ENCODE data around the gene PAX7. TPM values are rescaled to one million over a fixed set of nuclear protein-coding genes. Genes with fewer than 3 reads are reported as not detected.

The PAX7 gene
- total RNA-seq, 1 experiment from 2014 or later = not detected

- Mint-ChIP-seq H3K27ac (ENCODE audit: low read depth, unreplicated experiment) (no peak overlapping the region), H3K4me3 (ENCODE audit: unreplicated experiment) (no peak overlapping the region), H3K36me3 (ENCODE audit: insufficient read depth, unreplicated experiment) (no peaks in the 10 kb centered on the region), H3K4me1 (ENCODE audit: insufficient read depth, unreplicated experiment) (no peaks in the 10 kb centered on the region), H3K9me3 (ENCODE audit: unreplicated experiment) (no peaks in the 10 kb centered on the region), H3K27me3 (ENCODE audit: insufficient read depth, unreplicated experiment) (peaks cover 36% of the 10 kb centered on the region)
- no TSS peak for BruUV-seq (replicated peaks)
- no peak for DNase-seq (ENCODE audit: unreplicated experiment)
- ChIA-PET POLR2A (no interaction called here), CTCF (interaction anchor here (1.0 kb wide), 1 partner anchor 27 kb away, joined by 4 read pairs; no protein-coding TSS in a partner anchor)
- no peak for TF ChIP-seq CTCF (IDR thresholded peaks at IDR 0.05; ENCODE audit: unreplicated experiment)
- intact Hi-C loops (cut with micrococcal nuclease) = no loop called here
Observed at GRCh38 chr1:18653916-18654315, 23.3 kb downstream of the PAX7 start.

DNA sequence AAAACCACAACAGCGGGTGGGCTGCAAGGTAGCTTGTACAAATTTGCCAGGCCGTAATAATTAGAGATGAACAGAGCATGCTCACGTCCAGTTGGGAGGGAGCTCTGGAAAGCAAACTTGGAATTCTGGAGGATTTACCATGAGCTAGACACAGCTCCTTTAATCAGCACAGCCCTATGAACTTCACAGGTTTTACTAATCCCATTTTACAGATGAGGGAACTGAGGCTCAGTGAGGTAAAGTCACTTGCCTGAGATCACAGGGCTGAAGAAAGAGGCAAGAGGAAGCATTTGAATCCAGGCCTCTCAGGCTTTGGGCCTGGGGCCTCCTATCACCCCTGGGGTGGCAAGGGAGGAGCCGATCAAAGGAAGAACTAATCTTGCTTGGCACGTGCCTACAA lies 24.0 kb downstream of the PAX7 start:
- TF ChIP-seq CTCF (IDR thresholded peaks at IDR 0.05; ENCODE audit: unreplicated experiment) = no peak
- Mint-ChIP-seq H3K4me3 (ENCODE audit: unreplicated experiment) (no peak overlapping the region), H3K36me3 (ENCODE audit: insufficient read depth, unreplicated experiment) (no peaks in the 10 kb centered on the region), H3K9me3 (ENCODE audit: unreplicated experiment) (no peaks in the 10 kb centered on the region), H3K27ac (ENCODE audit: low read depth, unreplicated experiment) (no peak overlapping the region), H3K27me3 (ENCODE audit: insufficient read depth, unreplicated experiment) (peaks cover 36% of the 10 kb centered on the region), H3K4me1 (ENCODE audit: insufficient read depth, unreplicated experiment) (no peaks in the 10 kb centered on the region)
- ChIA-PET CTCF (interaction anchor here (1.0 kb wide), 1 partner anchor 27 kb away, joined by 4 read pairs; no protein-coding TSS in a partner anchor), POLR2A (no interaction called here)
- no peak for DNase-seq (ENCODE audit: unreplicated experiment)
- intact Hi-C loops (cut with micrococcal nuclease) = no loop called here
- BruUV-seq (replicated peaks) = no TSS peak

DNA sequence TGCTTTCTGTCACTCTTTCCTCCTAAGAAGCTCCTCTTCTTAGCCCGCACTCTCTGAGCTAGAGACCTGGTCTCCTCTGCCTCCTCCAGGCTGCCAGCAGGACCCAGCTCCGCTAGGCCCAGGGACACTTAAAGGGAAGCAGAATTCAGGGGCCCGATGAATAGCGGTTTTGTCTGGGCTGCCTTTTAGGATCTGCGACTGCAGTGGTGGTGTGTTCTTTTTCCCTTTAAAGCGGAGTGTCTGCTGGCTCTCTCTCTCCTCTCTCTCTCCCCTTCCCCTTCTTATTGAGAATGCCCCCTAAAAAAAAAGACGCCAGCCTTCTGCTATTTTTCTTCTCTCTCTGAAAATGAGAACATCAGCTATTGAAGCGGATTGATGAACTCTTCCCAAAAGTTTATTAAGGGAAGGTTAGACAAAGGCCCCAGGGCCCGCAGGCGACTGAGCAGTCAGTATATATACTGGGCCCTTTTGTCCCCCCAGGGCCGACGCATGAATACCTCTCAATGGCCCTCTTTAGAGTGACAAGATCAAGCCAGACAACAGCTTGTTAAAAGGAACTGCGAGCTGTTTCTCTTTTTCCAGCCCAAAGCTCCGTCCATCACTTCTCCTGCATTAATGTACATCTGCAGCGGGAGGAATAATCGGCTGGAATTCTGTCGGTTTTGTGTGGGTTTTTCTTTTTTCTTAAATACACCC lies 27.0 kb downstream of the PAX7 start:
- Mint-ChIP-seq H3K9me3 (ENCODE audit: unreplicated experiment) (no peaks in the 10 kb centered on the region), H3K36me3 (ENCODE audit: insufficient read depth, unreplicated experiment) (no peaks in the 10 kb centered on the region), H3K4me1 (ENCODE audit: insufficient read depth, unreplicated experiment) (no peaks in the 10 kb centered on the region), H3K27me3 (ENCODE audit: insufficient read depth, unreplicated experiment) (peaks cover 20% of the 10 kb centered on the region), H3K27ac (ENCODE audit: low read depth, unreplicated experiment) (no peak overlapping the region), H3K4me3 (ENCODE audit: unreplicated experiment) (no peak overlapping the region)
- POLR2A ChIA-PET = interaction anchor here (0.6 to 1.1 kb wide), 3 partner anchors 11 to 416 kb away, joined by 3 to 4 read pairs (median 3); no protein-coding TSS in a partner anchor
- CTCF ChIA-PET = interaction anchor here (0.6 to 1.5 kb wide), 4 partner anchors 8 to 272 kb away, joined by 3 to 6 read pairs (median 3); no protein-coding TSS in a partner anchor
- BruUV-seq (replicated peaks) = no TSS peak
- intact Hi-C loops (cut with micrococcal nuclease) = no loop called here
- DNase-seq (ENCODE audit: unreplicated experiment) = no peak
- TF ChIP-seq CTCF (IDR thresholded peaks at IDR 0.05; ENCODE audit: unreplicated experiment) = no peak

GRCh38 chr1:18658831-18659230 lies 28.2 kb downstream of the PAX7 start:
- BruUV-seq (replicated peaks) = no TSS peak
- no peak overlapping the region for H3K27ac Mint-ChIP-seq (ENCODE audit: low read depth, unreplicated experiment)
- no peak for TF ChIP-seq CTCF (IDR thresholded peaks at IDR 0.05; ENCODE audit: unreplicated experiment)
- no peaks in the 10 kb centered on the region for H3K9me3 Mint-ChIP-seq (ENCODE audit: unreplicated experiment)
- H3K4me3 Mint-ChIP-seq (ENCODE audit: unreplicated experiment) = no peak overlapping the region
- H3K27me3 Mint-ChIP-seq (ENCODE audit: insufficient read depth, unreplicated experiment) = peaks cover 8% of the 10 kb centered on the region
- CTCF ChIA-PET = no interaction called here
- no peaks in the 10 kb centered on the region for H3K36me3 Mint-ChIP-seq (ENCODE audit: insufficient read depth, unreplicated experiment)
- POLR2A ChIA-PET = no interaction called here
- intact Hi-C loops (cut with micrococcal nuclease) = no loop called here
- no peaks in the 10 kb centered on the region for H3K4me1 Mint-ChIP-seq (ENCODE audit: insufficient read depth, unreplicated experiment)
- no peak for DNase-seq (ENCODE audit: unreplicated experiment)

All from MCF 10A (cell line).